Esophagus squamous epithelium (tissue), 5 donors: ENCODE data around the gene E2F4. TPM values are rescaled to one million over a fixed set of nuclear protein-coding genes. Genes with fewer than 3 reads are reported as not detected.
A peak's percentile ranks its signal among the peaks of the same experiment; 100 is the strongest.

Source experiments
- DNase-seq: peaks from one replicate; lab custom pipeline; 2025; lab: John Stamatoyannopoulos, UW
- H3K27ac ChIP-seq, 4 donors: fragments of 200-600 bp; sonication (generic); one replicate each; pipeline ENCODE4 v1.5.1; 2016 to 2019; ENCODE audit warnings: mild to moderate bottlenecking in 1 of 4
- H3K27me3 ChIP-seq, 4 donors: fragments of 200-600 bp; sonication (generic); 1 replicate in 3 of 4; 2 replicates in 1 of 4; pipeline versions ENCODE4 v1.5.1 to v1.6.0; 2017 to 2021; ENCODE audit warnings: antibody characterized with exemption in 1 of 4
- H3K36me3 ChIP-seq, 3 donors: fragments of 200-600 bp; sonication (generic); one replicate each; pipeline ENCODE4 v1.5.1; 2016 to 2019
- H3K4me1 ChIP-seq, 3 donors: fragments of 200-600 bp; sonication (generic); one replicate each; pipeline ENCODE4 v1.5.1; 2017 to 2019
- H3K4me3 ChIP-seq, 4 donors: fragments of 200-600 bp; sonication (generic); 1 replicate in 3 of 4; 2 replicates in 1 of 4; pipeline ENCODE4 v1.5.1; 2016 to 2019; ENCODE audit warnings: mild to moderate bottlenecking in 2 of 4, moderate library complexity in 1 of 4
- H3K9me3 ChIP-seq, 3 donors: fragments of 200-600 bp; sonication (generic); one replicate each; pipeline ENCODE4 v1.5.1; 2016 to 2019
- CTCF ChIP-seq, 6 experiments: fragments of 450-650 bp in 4 of 6; fragments of 200-600 bp in 2 of 6; sonication (generic) in 2 of 6; IDR thresholded peaks; one replicate each; pipeline ENCODE4 v1.5.1; 2016 to 2019; ENCODE audit warnings: antibody characterized with exemption in 6 of 6, mild to moderate bottlenecking in 4 of 6, moderate library complexity in 4 of 6
- POLR2A ChIP-seq, 4 donors: fragments of 450-650 bp; IDR thresholded peaks; one replicate each; pipeline ENCODE4 v1.6.1; 2017; ENCODE audit warnings: antibody characterized with exemption in 4 of 4, mild to moderate bottlenecking in 4 of 4, moderate library complexity in 3 of 4
- WGBS, 2 donors: methylation state at CpG; one replicate each; pipeline ENCODE4 v1.1.5; 2018; 5-methylcytosine and 5-hydroxymethylcytosine counted together
- intact Hi-C: fragments of 100-400 bp; cut with DNase I; formaldehyde crosslinking; loops from one replicate; pipeline ENCODE4 v1.15.0; 2022
- total RNA-seq, 4 donors: library from RNA; depleted of rRNA; stranded (reverse); fragments of >200 nt; gene quantifications; one replicate each; pipeline ENCODE4 v1.1.0, GENCODE V29; 2016
- donor health status: DM: yes; HTN: yes; CAD: no.

E2F4 gene
- total RNA-seq, 4 donors from 2014 or later, result 66.1 to 96.9 (median 81.9) TPM

GRCh38 chr16:67157892-67158635, 33.9 kb upstream of the E2F4 start:
- no peak for DNase-seq
- no peak for TF ChIP-seq POLR2A (IDR thresholded peaks at IDR 0.05)
- no peak for TF ChIP-seq CTCF (IDR thresholded peaks at IDR 0.05)
- Histone ChIP-seq H3K9me3 (no peaks in the 10 kb centered on the region), H3K27me3 (peaks cover 0 to 18% (median 0%) of the 10 kb centered on the region in 4 donors), H3K27ac (peak overlapping the region in 3 of 4 donors; percentile 26 to 93 (median 89)), H3K36me3 (no peaks in the 10 kb centered on the region), H3K4me3 (no peak overlapping the region), H3K4me1 (peaks cover 37 to 82% (median 40%) of the 10 kb centered on the region in 3 donors)
- 68 to 73% methylated on average over 7 of the region's 7 CpGs for WGBS, 2 donors
- intact Hi-C loops, result loop anchor here (5.0 to 10.0 kb wide), 2 partner anchors 143 to 181 kb away; no protein-coding TSS in a partner anchor

GRCh38 chr16:67158637-67159600, 33.0 kb upstream of the E2F4 start:
- H3K4me1 ChIP-seq, result peaks cover 45 to 91% (median 49%) of the 10 kb centered on the region in 3 donors
- H3K9me3 ChIP-seq, result no peaks in the 10 kb centered on the region
- intact Hi-C loops, result loop anchor here (5.0 to 10.0 kb wide), 2 partner anchors 144 to 182 kb away; no protein-coding TSS in a partner anchor
- peaks cover 0 to 27% (median 0%) of the 10 kb centered on the region in 4 donors for H3K27me3 ChIP-seq
- no peak for TF ChIP-seq CTCF (IDR thresholded peaks at IDR 0.05)
- TF ChIP-seq POLR2A (IDR thresholded peaks at IDR 0.05), result peak in 1 of 4 donors; percentile 52
- peak overlapping the region; percentile 62 to 83 (median 76) for H3K4me3 ChIP-seq
- WGBS, 2 donors, result 2 to 12% methylated on average over 12 to 14 of the region's 34 CpGs
- peak overlapping the region; percentile 89 to 95 (median 91) for H3K27ac ChIP-seq
- no peaks in the 10 kb centered on the region for H3K36me3 ChIP-seq
- DNase-seq, result no peak

- no peaks in the 10 kb centered on the region for H3K36me3 ChIP-seq
- H3K9me3 ChIP-seq, result no peaks in the 10 kb centered on the region
- H3K4me1 ChIP-seq, result peaks cover 48 to 91% (median 52%) of the 10 kb centered on the region in 3 donors
- intact Hi-C loops, result no loop called here
- peak overlapping the region; percentile 62 to 83 (median 76) for H3K4me3 ChIP-seq
- peak overlapping the region in 1 of 4 donors; percentile 20 for H3K27ac ChIP-seq
- no peak for DNase-seq
- H3K27me3 ChIP-seq, result peaks cover 0 to 49% (median 0%) of the 10 kb centered on the region in 4 donors
- WGBS, 2 donors, result 46 to 60% methylated on average over 13 of the region's 25 CpGs
- no peak for TF ChIP-seq POLR2A (IDR thresholded peaks at IDR 0.05)
- no peak for TF ChIP-seq CTCF (IDR thresholded peaks at IDR 0.05)
Observed at GRCh38 chr16:67161595-67162058, 30.3 kb upstream of the E2F4 start.

DNA sequence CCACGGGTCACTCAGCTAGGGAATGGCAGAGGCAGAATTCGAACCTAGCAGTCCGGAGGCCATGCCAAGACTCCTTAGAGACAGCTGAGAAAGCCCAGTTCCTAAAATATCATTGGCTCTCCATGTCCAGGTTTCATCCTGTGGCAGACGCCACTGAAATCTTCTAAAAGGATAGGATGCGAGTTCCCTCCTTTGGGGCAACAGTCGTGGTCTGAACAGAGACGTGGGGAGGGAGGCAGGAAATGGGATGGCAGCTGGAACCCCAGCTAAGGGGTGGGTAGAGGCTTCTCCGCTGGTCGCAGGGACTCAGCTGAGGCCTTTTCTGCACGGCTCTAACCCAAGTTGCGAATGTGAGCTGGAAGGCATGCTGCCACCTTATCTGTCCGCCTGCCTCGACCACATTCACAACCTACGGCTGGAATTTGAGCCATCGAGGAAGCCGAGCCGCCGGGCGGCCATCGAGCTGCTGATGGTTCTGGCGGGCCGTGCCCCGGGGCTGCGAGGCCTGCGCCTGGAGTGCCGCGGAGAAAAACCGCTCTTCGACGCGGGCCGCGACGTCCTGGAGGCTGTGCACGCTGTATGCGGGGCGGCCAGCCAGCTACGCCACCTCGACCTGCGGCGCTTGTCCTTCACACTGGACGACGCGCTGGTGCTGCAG, 29.3 kb upstream of the E2F4 start:
- 47 to 55% methylated on average over 7 to 10 of the region's 44 CpGs for WGBS, 2 donors
- no peak for TF ChIP-seq CTCF (IDR thresholded peaks at IDR 0.05)
- TF ChIP-seq POLR2A (IDR thresholded peaks at IDR 0.05), result no peak
- Histone ChIP-seq H3K4me3 (peak overlapping the region in 3 of 4 donors; percentile 43 to 63 (median 48)), H3K27me3 (peaks cover 0 to 49% (median 0%) of the 10 kb centered on the region in 4 donors), H3K36me3 (peaks cover 0 to 9% (median 0%) of the 10 kb centered on the region in 3 donors), H3K27ac (peak overlapping the region in 3 of 4 donors; percentile 78 to 87 (median 82)), H3K9me3 (no peaks in the 10 kb centered on the region), H3K4me1 (peaks cover 47 to 83% (median 52%) of the 10 kb centered on the region in 3 donors)
- no peak for DNase-seq
- intact Hi-C loops, result no loop called here
